GM12891 (cell line): ENCODE measurements around the gene ITGA2B.

Source experiments
- POLR2AphosphoS5 ChIP-seq: IDR thresholded peaks from 2 replicates; pipeline ENCODE4 v1.6.1; 2011; ENCODE audit warnings: low read depth, low read length, control low read depth
- POU2F2 ChIP-seq: IDR thresholded peaks from 2 replicates; pipeline ENCODE4 v1.6.1; 2011; ENCODE audit warnings: low read depth, mild to moderate bottlenecking, control low read depth, low read length, moderate library complexity

DNA sequence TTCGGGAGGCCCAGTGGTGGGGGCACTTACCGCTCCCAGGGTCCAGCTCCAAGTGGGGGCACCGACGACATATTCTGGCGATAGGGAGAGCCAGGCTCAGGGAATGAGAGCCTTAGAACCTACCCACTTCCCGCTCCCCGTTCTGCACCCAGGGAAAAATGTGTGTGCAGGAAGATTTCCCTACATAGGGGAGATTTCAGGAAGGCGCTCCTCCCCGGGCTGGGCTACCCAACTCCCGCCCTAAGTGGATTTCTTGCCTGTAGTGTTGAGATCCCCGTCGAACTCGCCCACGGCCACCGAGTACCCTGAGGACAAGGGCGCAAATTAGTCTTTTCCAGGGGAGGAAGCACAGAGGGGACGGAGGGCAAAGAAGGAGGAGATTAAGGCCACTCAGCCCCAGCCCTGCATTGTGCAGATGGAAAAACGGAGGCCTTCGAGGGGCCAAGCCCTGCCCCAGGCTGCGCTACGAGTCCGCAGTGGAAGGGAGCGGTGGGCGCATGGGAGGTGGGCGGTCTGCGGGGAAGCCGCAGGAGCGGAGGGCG is 5.1 kb downstream of the ITGA2B start:
- no peak for TF ChIP-seq POU2F2
- no peak for TF ChIP-seq POLR2AphosphoS5
